GM18909 (cell line): ENCODE data around the gene AGXT.

ENCODE experiments used
- ATAC-seq: cut with Tn5 transposase; IDR thresholded peaks from one replicate; pipeline ENCODE4 v1.9.1; 2021; ENCODE audit warnings: mild to moderate bottlenecking; ENCODE audit not compliant: unreplicated experiment, poor library complexity

AGXT gene

DNA sequence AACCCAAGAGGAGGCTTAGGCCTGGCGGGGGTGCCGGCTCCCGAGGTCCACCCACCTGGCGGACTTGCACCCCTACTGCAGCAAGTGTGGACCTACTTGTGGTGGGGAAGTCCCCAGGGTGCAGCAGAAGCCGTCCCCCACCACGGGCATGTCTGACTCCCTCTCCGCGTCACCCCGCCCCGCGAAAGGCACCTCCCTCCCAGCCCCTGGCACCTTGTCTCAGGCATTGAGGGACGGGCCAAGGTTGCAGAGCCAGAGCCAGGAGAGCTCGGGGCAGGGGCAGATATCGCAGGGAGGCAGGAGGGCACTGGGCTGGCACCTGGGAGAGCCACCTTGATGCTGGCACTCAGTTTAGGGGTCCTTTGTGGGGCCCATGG, 56.6 kb downstream of the AGXT start:
- ATAC-seq, result no peak

DNA sequence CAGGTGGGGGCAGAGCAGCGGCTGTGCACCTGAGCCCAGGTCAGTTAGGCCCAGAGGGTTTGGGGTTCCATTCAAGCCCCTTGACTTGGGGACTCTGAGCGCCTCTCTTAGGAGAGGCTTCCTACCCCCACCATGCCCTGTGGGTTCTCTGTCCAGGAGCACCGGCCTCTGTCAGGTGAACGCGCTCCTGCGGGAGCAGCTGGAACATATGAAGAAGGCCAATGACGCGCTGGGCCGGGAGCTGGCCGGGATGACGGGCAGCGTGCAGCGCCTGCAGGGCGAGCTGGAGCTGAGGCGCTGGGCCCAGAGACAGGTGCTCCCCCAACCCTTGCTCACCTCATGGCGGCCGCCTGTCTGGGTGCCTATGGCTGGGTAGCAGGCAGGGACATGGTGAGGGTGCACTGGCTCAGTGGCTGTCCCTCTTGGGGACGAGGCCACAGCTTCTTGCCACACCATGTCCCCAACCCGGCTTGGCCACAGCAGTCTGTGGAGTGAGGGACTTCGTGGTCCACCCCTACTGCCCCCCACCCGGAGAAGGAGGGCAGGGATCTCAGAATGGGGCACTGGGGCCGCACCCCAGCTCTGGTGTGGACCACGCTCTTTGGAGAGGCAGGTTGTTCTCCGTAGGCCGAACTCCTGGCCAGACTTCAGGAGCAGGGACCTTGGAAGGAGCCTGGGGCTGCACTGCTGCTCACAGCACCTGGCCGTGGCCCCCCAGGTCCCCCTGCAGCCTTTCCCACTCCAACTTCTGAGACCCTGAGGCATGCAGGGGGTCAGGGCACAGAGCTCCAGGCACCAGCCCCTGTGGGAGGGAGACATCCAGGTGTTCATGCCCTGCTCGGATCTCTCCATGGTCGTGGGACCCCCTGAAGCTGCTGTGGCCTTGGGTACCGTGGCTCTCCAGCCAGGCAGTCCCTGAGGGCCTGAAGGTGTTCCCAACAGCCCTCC, 57.2 kb downstream of the AGXT start:
- no peak for ATAC-seq

DNA sequence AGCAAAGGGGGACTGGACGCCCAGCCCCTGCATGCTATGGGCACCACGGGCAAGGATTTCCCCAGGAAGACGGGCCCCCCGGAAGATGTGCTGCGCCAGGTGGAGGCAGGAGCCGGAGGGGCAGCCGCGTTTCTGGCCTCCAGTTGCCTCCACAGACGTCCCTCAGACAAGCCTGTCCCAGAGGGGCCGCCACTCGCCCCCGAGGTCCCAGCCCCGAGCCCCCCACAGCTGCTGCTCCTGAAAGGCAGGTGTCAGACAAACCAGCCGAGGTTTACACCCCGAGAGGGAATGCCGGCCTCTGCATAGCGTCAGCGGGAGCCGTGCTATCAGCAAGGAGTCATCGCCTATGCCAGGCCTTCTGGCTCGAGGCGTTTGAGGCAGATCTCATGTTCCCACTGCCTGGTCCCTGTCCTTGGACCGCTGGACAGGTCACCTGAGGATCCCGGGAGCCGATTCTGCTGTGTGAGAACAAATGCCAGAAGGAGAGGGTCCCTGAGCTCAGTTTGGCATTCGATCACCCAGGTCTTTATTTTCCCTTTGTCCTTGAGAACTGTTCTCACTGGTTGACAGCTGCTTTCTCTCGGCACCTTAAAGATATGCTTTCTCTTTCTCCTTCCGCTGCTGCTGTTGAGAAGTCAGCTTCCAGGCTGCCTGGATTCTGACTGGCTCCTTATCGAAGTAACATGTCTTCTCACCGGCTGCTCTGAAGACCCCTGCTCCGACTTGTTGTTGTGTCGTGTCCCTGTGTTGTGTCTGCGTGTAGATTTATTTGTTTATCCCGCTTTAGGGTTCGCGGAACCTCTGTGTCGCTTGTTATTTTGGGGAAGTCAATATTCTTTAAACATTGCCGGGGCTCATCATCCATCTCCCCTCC, 58.1 kb downstream of the AGXT start:
- no peak for ATAC-seq

DNA sequence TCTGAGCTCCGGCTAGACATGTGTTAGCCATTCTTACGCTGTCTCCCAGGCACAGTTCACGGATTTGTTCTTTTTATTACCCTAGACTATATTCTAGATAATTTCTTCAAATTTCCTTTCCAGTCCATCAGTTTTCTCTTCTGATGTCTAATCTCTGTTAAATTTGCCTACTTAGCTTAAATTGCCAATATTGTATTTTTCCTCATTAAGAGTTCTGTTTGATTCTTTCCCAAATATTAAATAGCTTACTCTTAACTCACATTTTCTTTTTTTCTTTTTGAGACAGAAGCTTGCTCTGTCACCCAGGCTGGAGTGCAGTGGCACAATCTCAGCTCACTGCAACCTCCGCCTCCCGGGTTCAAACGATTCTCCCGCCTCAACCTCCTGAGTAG, 58.8 kb downstream of the AGXT start:
- ATAC-seq, result no peak

DNA sequence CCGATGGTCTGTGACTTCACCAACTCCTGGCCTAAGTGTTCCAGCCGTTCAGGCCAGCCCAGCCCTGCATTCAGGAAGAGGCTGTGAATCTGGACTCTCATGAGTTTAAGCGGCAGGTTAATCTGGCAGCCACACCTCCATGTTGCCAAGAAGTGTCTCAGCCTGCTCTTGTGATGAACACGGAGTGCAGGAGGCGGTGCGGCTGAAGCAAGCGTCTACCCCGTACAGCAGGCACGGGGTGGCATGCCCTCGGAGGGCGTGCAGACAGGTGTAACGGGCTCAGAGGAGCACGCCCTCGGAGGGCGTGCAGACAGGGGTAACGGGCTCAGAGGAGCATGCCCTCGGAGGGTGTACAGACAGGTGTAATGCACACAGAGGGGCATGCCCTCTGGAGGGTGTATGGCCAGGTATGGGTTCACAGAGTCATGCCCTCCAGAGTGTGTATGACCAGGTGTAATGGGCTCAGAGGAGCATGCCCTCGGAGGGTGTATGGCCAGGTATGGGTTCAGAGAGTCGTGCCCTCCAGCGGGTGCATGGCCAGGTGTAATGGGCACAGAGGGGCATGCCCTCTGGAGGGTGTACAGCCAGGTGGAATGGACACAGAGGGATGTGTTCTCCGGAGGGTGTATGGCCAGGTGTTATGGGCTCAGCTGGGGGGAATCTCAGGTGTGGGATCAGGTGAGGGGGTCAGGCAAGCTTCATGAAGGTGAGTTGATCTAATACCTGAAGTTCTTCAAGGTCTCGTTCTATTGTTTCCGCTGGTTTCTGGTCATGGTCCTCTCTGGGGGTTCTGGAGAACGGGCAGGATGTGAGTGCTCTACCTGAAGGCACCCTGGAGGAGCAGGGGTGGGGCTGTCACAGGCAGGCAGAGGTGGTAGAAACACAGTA, 60.1 kb downstream of the AGXT start:
- ATAC-seq, result no peak

DNA sequence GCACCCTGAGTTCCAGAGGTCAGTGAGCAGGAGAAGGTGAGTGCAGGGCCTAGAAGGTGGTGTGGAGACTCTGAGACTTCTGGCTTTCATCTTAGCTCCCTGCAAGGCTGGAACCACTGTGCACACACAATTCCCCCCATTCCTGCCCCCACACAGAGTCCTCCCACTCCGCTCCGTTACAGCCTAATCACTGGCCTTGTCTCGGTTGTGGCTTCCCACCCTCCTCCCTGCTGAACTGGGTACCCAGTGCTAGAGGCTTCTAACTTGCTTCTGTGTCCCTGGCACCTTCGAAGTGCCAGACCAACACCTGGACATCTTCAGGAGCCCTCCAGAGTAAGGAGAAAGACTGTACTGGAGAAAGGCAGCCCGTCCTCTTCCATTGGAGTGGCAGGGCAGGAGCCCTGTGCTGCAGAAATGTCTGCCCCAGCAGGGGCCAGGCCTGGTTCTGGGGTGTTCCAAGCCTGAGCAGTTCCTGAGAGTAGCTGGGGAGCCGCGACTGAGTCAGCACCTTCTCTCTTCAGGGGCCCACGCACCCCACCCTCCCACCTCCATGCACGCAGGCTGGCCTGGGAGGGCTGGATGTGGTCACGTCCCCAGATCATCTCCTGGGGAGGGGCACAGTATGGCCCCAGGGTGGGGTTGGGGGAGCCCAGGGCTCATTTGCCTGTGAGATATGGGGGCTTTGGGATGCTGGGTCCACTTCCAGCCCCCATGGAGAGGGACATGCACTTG, 60.9 kb downstream of the AGXT start:
- no peak for ATAC-seq
